Colonic mucosa (tissue), 4 donors: Measurements from ENCODE around the gene TUBB3. TPM values are rescaled to one million over a fixed set of nuclear protein-coding genes. Genes with fewer than 3 reads are reported as not detected.

ENCODE experiments used
- DNase-seq: peaks from one replicate; pipeline ENCODE4 v3.0.0-alpha.2; 2020
- H3K27ac ChIP-seq: fragments of 200-600 bp; one replicate; pipeline ENCODE4 v1.8.0; 2021
- H3K27me3 ChIP-seq: fragments of 200-600 bp; one replicate; pipeline ENCODE4 v1.8.0; 2021
- H3K36me3 ChIP-seq: fragments of 200-600 bp; one replicate; pipeline ENCODE4 v1.8.0; 2021
- H3K4me1 ChIP-seq: fragments of 200-600 bp; one replicate; pipeline ENCODE4 v1.8.0; 2021; ENCODE audit warnings: mild to moderate bottlenecking
- H3K4me3 ChIP-seq: fragments of 200-600 bp; one replicate; pipeline ENCODE4 v1.8.0; 2021
- H3K9ac ChIP-seq, 2 donors: one replicate each; pipeline ENCODE4 v1.7.0; 2013; ENCODE audit warnings: control low read depth in 2 of 2, low read depth in 2 of 2, low read length in 2 of 2
- H3K9me3 ChIP-seq: fragments of 200-600 bp; one replicate; pipeline ENCODE4 v1.8.0; 2021
- intact Hi-C: fragments of 100-400 bp; cut with DNase I; formaldehyde crosslinking; loops from one replicate; pipeline ENCODE4 v1.14.1; 2022
- total RNA-seq, 2 donors: library from RNA; stranded (reverse); fragmentation: NEBNext Ultra II Directional in 1 of 2; extraction: Animal tissue kit (Norgen Biotek cat#: 25700) in 1 of 2; gene quantifications; one replicate each; pipeline ENCODE4 v1.2.1, GENCODE V29; 2021
- TF ChIP-seq, protein P1 (sequence below): fragments of 200-600 bp; IDR thresholded peaks from one replicate; pipeline ENCODE4 v1.8.0; 2022; ENCODE audit warnings: antibody characterized with exemption, mild to moderate bottlenecking
- donor health status: healthy.
- donor health status: DM: no; HTN: no; CAD: no.
- donor health status: DM: no; HTN: no; CAD: no.

The TUBB3 gene
- total RNA-seq, 2 donors from 2014 or later: 3.2 to 8.0 TPM

- Histone ChIP-seq H3K9ac (no peak overlapping the region), H3K4me1 (no peaks in the 10 kb centered on the region), H3K36me3 (peaks cover 20% of the 10 kb centered on the region), H3K27me3 (no peaks in the 10 kb centered on the region), H3K9me3 (no peaks in the 10 kb centered on the region), H3K27ac (no peak overlapping the region), H3K4me3 (no peak overlapping the region)
- DNase-seq: no peak
- TF ChIP-seq, protein P1, sequence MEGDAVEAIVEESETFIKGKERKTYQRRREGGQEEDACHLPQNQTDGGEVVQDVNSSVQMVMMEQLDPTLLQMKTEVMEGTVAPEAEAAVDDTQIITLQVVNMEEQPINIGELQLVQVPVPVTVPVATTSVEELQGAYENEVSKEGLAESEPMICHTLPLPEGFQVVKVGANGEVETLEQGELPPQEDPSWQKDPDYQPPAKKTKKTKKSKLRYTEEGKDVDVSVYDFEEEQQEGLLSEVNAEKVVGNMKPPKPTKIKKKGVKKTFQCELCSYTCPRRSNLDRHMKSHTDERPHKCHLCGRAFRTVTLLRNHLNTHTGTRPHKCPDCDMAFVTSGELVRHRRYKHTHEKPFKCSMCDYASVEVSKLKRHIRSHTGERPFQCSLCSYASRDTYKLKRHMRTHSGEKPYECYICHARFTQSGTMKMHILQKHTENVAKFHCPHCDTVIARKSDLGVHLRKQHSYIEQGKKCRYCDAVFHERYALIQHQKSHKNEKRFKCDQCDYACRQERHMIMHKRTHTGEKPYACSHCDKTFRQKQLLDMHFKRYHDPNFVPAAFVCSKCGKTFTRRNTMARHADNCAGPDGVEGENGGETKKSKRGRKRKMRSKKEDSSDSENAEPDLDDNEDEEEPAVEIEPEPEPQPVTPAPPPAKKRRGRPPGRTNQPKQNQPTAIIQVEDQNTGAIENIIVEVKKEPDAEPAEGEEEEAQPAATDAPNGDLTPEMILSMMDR: no peak
- intact Hi-C loops: no loop called here
Measured at GRCh38 chr16:89892055-89892630, 31.0 kb upstream of the TUBB3 start.

GRCh38 chr16:89892635-89893034 is 30.5 kb upstream of the TUBB3 start:
- intact Hi-C loops: no loop called here

GRCh38 chr16:89893642-89894548 is 29.2 kb upstream of the TUBB3 start:
- Histone ChIP-seq H3K9ac (no peak overlapping the region), H3K4me3 (no peak overlapping the region), H3K4me1 (no peaks in the 10 kb centered on the region), H3K27ac (no peak overlapping the region), H3K9me3 (no peaks in the 10 kb centered on the region), H3K27me3 (no peaks in the 10 kb centered on the region), H3K36me3 (peaks cover 14% of the 10 kb centered on the region)
- TF ChIP-seq, protein P1: no peak
- DNase-seq: no peak
- intact Hi-C loops: no loop called here

More at GRCh38 chr16:89892635-89893034, 30.5 kb upstream of the TUBB3 start:
- Histone ChIP-seq H3K4me1 (no peaks in the 10 kb centered on the region), H3K36me3 (peaks cover 15% of the 10 kb centered on the region), H3K9me3 (no peaks in the 10 kb centered on the region), H3K9ac (no peak overlapping the region), H3K4me3 (no peak overlapping the region), H3K27me3 (no peaks in the 10 kb centered on the region), H3K27ac (no peak overlapping the region)
- TF ChIP-seq, protein P1: no peak
- DNase-seq: no peak

DNA sequence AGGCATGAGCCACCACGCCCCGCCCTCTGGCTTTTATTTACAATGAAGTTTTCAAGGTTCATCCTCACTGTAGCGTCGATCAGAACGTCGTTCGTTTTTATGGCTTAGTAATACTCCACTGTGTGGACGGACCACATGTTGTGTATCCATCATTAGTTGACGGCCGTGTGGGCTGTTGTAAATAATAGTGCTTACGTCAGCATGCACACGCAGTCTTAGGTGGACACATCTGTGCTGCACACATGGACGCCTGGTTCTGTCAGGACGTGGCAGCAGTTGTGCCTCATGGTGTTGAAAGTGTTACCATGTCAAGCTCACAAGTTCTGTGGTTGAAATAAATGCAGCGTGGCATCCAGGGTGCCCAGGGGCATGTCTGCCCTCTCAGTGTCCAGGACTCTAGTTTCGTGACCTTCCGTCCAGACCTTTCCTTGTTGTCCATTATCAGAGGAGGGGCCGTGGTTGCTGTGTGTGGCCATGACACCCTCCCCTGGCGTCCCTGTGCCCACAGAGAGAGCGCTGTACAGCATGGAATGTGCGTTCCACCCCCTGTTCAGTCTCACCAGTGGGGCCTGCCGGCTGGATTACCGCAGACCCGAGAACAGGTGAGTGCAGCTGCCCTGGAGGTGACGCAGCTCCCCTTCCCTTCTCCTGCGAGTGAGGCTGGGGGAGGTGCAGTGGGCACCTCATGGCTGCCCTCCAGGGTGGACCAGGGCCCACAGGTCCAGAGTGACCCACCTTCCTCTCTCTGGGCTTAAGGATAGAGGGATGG is 27.5 kb upstream of the TUBB3 start:
- intact Hi-C loops: no loop called here
- no peak for DNase-seq

DNA sequence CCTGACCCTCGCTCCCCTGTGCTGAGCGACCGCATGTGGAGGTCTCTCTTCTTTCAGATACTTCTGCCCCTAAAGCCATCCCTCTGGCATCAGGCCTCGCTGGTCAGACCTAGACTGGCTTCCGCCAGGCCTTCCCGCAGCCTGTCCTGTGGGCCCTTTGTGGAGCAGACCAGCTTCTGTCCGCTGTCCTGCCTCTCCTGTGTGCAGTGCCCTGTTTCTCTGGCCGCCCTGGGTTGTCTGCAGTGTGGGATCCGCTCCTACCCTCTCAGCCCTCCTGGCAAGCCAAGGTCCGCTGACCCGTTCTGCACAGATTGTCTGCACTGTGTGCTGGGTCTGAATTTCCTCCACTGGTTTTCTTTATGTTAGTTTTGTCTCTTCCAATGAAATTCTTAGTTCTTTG is 25.9 kb upstream of the TUBB3 start:
- TF ChIP-seq, protein P1: no peak
- H3K36me3 ChIP-seq: peaks cover 15% of the 10 kb centered on the region

More for the DNA sequence above, 27.5 kb upstream of the TUBB3 start:
- H3K9ac ChIP-seq: no peak overlapping the region
- H3K27ac ChIP-seq: no peak overlapping the region
- no peaks in the 10 kb centered on the region for H3K9me3 ChIP-seq
- H3K4me1 ChIP-seq: no peaks in the 10 kb centered on the region
- peaks cover 16% of the 10 kb centered on the region for H3K36me3 ChIP-seq
- H3K27me3 ChIP-seq: no peaks in the 10 kb centered on the region
- TF ChIP-seq, protein P1: no peak
- no peak overlapping the region for H3K4me3 ChIP-seq

More for the DNA sequence above, 25.9 kb upstream of the TUBB3 start:
- no peaks in the 10 kb centered on the region for H3K9me3 ChIP-seq
- no peak overlapping the region for H3K9ac ChIP-seq
- H3K4me1 ChIP-seq: no peaks in the 10 kb centered on the region
- intact Hi-C loops: no loop called here
- H3K27me3 ChIP-seq: no peaks in the 10 kb centered on the region
- no peak overlapping the region for H3K27ac ChIP-seq
- H3K4me3 ChIP-seq: no peak overlapping the region
- DNase-seq: no peak
